CD4-positive, alpha-beta T cell treated with Interleukin-4 for 1 hour (primary cell): Measurements from ENCODE around the gene PRR11.
A peak's percentile ranks its signal among the peaks of the same experiment; 100 is the strongest.
"Not testable (repeated sequence)": the region's sequence is repeated elsewhere in the genome, so short reads cannot be mapped to it uniquely, and the experiment has no call there.

ENCODE experiments used
- DNase-seq, 2 donors: peaks; one replicate each; pipeline ENCODE4 v3.0.0-alpha.2; 2020 to 2022

The PRR11 gene

DNA sequence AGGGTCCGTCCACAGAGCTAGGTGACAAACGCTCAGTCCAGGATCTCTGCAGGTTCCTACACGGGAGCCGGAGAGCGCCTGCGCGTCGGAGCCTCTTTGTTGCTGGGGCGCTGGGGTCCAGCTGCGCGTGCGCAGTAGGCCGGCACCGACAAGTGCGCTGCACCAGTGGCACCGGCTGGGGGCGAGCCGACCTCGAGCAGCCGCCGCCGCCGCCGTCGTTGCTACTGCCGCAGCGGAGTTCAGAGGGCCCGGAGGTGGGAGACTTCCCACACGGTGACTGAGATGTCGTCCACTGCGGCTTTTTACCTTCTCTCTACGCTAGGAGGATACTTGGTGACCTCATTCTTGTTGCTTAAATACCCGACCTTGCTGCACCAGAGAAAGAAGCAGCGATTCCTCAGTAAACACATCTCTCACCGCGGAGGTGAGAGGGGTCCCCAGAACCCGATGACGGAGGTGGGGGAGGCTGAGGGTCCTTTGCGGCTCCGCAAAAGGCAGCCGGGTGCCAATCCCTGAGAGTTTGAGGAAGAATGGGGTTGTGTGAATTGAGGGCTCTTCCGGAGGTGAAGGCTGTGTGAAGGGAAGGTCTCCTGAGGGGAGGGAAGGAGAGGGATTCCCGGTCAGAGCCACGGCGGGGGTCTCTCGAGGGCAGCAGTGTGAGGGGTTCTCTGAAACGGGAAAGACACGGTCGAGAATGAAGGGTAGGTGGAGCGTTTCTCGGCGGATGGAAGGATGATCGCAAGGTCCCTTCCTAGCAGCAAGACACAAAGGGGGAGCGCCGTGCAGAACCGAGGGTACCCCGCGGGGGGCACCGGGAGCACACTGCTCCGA lies 65.0 kb downstream of the PRR11 start, which contains the start of gene GDPD1:
GDPD1 (plus strand) TSS at position 184 of the 831 bp plus-strand sequence; CDS start at position 283, 99 bp downstream.
- peak; percentile 96 to 98 for DNase-seq

- DNase-seq = peak in 1 of 2 donors; percentile 13
Observed at GRCh38 chr17:59221159-59221847, 65.8 kb downstream of the PRR11 start.

- DNase-seq = no peak
Observed at GRCh38 chr17:59223813-59224212, 68.3 kb downstream of the PRR11 start.

- DNase-seq = not testable (repeated sequence)
Observed at GRCh38 chr17:59228588-59228987, 73.0 kb downstream of the PRR11 start.

DNA sequence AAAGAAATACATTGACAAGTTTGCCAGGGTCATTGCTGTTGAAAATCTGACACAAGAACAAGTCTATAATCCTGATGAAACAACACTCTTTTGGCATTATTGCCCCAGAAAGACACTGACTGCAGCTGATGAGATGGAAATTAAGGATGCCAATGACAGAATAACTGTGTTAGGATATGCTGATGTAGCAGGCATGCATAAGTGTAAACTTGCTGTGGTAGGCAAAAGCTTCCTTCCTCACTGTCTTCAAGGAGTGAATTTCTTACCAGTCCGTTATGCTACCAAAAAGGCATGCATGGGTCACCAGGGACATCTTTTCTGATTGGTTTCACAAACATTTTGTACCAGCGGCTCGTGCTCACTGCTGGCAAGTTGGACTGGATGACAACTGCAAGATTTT lies 75.2 kb downstream of the PRR11 start:
- no peak for DNase-seq

DNA sequence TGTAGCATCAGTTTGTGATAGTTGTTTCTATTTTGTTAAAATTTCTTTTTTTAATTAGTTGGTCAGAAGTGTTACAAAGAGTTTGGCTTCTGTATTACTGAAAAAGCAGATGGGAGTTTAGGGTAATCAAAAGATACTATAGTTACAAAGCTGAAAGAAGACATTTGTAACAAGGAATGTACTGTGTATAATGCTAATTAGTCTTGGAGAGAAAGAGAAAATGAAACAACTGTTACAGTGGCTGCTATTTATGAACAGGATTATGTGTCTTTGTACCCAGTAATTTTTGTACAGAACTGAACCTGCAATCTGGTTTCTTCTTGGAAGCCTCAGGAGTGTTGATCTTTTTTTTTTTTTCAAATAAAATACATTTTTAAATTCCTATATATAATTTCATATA lies 79.1 kb downstream of the PRR11 start:
- DNase-seq = no peak

DNA sequence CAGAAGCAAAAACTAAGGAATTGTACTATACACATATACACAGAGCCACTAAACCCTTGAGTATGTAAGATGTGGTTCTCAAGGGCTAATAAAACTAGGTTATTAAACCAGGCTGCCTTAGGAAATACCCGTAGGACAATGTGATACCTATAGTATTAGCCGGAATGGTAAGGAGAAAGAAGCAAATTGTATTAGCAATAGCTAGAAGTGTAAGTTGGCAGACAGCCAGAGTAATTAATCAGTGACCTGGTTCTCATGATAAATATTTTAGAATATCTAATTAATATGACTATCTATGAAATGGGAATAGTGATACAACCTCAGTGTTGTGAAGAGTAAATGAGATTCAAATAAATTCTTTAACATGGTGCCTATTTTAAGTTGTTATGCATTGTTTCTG lies 83.4 kb downstream of the PRR11 start:
- DNase-seq = no peak

DNA sequence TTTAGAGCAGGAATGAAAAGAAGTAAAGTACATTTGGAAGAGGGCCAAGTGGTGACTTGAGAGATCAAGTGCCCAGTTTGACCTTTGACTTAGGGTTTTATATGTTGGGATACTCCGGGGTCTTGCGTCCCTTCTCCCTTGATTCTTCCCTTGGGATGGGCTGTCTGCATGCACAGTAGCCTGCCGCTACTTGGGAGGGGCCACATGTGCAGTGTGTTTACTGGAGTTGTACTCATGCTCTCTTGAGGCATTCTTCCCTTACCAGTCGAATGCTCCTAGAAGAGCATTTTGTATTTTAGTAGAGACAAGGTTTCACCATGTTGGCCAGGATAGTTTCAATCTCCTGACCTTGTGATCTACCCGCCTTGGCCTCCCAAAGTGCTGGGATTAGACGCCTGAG lies 88.5 kb downstream of the PRR11 start:
- no peak for DNase-seq
